ENCODE measurements around the gene PRKAG2.
"Not testable (repeated sequence)": the region's sequence is repeated elsewhere in the genome, so short reads cannot be mapped to it uniquely, and the experiment has no call there.

Gene PRKAG2

DNA sequence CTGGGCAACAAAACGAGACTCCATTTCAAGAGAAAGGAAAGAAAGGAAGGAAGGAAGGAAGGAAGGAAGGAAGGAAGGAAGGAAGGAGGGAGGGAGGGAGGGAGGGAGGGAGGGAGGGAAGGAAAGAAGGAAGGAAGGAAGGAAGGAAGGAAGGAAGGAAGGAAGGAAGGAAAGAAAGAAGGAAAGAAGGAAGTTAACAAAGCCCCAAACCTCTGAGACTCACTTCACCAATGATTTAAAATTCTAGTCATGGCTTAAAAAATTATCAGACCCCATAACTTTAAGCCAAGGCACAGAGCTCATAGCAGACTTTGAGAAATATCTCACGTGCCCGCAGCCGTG is 94.7 kb downstream of the PRKAG2 start:
- not testable (repeated sequence) for DNase-seq

DNA sequence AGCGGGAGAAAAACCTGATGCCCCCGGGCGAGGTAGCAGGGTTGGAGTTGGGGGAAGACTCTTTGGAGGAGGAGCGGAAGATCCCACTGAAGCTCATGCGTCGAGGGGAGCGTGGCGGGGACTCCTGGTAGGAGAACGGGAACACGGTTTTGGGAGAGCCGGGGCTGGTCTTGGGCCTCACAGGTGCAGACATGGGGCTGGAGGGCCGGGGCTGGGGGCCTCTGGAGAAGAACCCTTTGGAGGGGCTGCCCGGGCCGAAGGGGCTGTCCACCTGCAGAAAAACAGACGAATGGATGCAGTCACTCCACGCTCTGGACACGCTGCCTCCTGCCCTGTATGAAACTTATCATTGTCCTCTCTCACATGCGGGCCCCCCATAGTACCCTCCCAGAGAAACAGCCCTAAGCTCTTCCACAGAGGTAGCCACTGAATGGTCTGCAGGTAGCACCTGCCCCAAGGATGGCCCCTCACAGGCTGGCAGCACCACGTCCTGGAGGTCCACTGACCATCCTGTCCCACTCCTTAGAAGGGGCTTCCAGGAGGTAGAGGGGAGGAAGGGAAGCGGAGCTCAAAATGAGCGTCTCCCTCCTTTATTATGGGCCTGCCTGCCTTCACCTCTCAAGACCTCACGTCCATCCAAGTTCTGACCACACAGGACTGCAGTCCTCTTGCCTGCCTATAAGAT is 95.6 kb downstream of the PRKAG2 start:
- DNase-seq: no peak

DNA sequence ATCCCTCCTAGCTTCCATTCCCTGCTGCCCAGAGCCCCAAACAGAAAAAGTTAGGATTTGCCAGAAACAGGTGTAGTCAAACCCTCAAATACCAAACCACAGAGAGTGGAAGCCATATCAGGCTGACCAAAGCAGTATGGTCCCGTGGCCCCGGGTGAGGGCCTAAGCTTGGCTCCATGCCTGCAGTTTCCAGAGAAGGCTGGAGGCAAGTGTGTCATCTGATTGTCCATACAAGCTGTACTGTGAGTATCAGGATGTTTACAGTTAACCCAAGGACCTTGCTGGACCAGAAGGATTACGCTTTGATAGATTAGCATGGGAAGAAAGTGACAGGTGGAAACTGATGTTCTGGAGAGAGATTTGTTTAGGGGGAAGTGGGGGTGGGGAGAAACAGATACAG is 96.3 kb downstream of the PRKAG2 start:
- DNase-seq: no peak

DNA sequence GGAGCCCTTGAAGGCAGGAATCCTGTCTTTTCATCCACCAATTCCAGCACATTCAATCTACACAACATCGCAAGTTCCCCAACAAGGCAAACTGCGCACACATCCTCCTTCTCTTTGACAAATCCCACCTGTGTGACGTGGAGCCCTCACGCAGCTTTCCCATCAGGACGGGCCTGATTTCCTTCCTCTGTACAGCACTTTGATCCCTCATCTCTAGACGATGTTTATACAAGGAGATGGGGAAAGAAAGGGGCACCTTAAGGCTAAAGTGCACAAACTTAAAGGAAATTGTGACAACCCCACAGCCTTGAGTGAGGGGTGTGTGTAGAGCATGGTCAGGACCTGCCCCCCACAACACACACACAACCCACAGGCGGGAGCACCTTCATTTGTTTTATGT is 97.2 kb downstream of the PRKAG2 start:
- no peak for DNase-seq

DNA sequence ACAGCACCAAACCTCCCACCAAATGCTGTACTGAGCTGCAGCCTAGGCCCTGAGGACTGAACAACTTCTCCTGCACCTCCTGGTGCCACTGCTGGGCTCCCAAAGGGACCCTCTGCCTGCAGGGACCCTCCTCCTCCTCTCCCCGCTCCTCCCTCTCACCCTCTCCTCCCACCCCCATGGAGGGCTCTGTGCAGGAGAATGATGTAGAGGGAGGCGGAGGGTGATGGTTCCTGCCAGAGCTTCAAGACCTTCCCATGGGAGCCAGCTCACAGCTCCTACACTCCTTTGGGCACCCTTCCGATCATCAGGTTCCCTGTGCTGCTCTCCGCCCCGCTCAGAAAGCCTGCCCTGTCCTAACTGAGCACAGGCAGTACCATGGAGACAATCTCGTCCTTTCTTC is 97.7 kb downstream of the PRKAG2 start:
- no peak for DNase-seq

DNA sequence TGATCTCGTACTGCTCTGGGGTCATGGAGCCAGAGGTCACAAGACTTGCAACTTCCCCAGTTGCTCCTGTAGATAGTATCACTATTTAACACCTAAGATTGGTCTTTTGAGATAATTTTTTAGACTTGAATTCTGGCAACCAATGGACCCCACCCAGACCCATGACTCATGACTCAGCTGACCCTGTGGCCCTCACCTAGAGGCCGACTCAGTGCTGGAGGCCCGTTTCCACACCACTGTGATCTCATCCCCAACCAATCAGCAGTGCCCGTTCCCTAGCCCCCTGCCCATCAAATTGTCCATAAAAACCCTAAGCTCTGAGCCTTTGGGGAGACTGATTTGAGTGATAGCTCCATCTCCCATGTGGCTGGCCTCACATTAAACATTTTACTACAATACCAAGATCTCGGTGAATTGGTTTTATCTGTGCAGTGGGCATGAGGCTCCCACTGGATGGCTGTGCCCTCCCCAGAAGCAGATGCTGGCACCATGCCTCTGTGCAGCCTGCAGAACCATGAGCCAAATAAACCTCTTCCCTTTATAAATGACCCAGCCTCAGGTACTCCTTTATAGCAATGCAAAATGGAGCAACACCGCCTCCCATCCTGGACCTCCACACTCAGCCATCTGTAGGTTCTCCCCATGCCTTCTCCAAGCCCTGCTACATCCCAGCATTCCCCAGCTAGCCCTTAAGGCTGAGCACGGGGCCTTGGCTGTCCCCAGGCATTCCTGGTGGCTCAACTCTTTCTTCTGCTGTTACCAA is 98.8 kb downstream of the PRKAG2 start:
- no peak for DNase-seq

DNA sequence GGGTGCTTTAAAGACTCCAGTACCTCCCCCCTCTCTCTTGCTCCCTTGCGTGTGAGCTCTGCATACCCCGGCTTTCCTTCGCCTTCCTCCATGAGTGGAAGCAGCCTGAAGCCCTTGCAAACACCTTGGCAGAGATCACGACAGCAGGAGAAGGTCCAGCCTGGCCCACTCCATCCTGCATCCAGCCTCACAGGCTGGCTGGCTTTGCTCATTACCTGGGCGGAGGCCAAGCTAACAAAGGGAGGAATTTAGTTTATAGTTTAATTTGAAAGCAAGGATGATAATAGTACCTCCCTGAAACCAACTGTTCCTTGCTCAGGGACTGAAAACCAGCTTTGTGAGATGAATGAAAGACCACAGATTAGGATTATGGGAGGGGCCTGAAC is 99.4 kb downstream of the PRKAG2 start:
- DNase-seq: no peak

DNA sequence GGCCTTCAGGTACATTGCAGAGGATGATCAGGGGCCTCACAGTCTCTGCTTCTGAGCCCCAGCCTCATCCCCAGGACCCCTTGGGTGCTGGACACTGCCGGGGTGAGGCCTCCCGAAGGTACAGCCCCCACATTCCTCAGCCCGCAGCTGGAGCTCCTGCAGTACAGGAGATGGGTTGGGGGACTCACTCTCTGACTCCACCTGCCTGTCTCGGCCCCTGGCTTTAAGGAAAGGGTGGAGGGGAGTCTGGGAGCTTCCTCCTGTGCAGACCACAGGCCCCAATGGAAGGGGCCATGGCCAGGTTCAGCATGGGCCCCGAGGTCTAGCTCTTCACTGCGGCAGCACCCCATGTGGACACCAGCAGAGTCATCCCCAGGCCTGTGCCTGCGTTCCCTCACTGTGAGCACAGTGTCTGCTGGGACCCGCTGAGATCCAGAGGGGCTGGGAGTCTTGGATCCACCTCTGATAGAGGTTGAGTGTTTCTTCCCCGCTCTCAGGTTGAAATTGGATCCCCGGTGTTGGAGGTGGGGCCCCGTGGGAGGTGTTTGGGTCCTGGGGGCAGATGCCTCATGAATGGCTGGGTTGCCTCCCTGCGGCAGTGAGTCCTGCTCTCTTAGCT is 99.9 kb downstream of the PRKAG2 start:
- DNase-seq: no peak

DNA sequence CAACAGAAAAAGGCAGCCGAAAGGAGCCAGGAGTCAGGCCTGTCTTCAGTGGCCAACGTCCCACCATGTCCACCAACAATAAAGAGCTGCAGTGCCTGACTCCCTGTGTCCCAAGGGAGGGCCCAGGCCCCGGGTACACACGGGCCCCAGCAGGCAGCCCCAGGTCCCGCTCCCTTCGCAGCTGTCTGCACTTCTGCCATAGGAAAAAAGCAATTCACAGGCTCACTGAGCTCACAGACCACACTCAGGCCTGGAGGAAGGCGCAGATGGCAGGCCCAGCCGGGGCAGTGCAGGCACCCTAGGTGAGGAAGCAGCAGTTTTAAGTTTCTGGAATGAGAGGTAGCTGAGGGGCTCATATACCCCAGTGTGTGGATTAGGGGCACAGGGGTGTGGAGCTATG is 100.5 kb downstream of the PRKAG2 start:
- DNase-seq: no peak

DNA sequence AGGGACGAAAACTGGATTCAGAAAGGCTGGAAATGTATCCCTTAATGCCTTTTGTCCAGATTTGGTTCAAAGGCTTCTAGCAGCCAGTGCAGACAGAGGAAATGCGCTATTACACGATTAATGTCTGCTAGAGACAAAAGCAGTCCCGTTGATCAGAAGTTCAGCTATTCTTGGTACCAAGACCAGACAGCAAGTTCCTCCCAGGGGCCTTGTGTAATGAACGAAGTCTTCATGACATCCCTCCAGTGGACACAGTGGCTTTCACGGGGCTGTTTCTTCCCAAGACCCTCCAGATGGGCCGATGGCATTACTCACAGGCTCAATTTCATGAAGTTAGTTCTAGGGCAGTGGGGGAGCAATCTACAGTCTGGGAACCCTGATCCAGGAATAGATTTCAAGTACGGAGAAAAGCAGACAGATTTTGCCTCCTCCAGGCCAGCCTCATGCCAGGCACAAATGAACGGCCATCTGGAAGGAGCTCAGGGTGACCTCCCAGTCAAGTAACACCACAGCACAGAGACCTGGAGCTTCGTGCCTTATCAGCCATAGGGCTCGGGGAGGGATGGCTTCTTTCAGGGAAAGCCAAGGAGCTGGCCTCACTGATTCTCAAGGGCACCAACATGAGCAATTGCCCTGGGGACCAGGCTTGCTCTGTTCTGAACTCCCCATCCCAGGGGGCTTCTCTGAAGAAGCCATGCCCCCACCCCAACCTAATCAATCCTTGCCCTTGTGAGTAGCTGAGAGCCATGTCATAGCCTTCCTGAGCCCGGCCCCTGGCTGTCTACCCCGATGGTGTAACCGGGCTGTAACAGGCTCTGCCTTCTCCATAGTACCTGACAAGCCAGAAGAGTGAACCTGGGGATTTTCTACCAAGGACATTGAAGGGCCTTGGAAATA is 101.1 kb downstream of the PRKAG2 start:
- DNase-seq: no peak

DNA sequence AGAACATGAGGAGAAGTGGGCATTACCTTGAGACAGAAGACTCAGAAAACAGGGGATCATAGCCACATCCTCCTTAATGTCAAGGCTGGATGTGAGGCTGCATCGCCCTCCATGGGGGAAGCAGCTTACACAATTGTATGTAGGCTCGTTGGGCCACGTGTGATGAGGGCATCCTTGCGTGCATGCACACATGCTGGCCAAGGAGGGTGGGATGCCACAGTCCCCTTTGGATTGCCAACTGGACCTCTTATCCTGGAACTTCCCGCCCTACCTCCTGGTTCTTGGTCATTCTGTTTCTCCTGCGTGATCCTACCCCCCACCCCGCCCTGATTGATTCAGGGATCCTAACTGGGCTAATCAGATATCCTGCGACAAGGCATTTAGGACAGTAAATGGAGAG is 102.0 kb downstream of the PRKAG2 start:
- DNase-seq: no peak

DNA sequence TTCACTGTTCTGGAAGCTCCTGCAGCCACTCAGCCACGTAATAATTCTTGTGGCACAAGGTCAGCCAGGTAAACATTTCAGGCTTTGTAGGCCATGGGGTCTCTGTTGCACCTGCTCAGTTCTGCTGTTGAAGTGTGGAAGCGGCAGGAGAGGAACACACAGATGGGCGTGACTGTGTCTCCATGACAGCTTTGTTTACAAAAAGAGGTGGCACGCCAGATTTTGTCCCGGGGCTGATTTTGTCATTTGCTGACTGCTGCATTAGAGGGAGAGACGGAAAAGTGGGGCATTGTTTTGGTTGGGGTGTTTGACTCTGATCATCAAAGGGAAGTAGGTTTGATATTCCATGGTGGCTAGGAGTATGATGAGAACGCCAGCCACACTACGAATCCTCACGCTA is 103.1 kb downstream of the PRKAG2 start:
- DNase-seq: no peak

DNA sequence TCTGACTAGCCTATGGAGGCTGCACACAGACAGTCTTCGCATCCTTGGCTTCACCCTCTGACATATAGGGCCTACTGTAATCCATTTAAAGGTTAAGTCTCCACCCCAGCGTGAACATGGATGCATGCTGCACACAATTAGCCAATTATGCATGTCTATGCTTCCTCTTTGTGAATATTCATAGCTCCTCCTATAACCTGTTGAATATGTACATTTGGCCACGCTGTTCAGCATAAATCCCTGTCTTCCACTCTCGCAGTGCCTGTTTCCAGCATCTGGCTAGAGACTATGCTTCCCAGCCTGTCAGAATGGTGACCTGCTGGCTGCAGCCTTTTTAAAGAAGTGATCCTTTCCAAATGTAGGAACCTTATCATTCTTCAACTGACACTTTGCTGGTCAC is 106.7 kb downstream of the PRKAG2 start:
- no peak for DNase-seq

DNA sequence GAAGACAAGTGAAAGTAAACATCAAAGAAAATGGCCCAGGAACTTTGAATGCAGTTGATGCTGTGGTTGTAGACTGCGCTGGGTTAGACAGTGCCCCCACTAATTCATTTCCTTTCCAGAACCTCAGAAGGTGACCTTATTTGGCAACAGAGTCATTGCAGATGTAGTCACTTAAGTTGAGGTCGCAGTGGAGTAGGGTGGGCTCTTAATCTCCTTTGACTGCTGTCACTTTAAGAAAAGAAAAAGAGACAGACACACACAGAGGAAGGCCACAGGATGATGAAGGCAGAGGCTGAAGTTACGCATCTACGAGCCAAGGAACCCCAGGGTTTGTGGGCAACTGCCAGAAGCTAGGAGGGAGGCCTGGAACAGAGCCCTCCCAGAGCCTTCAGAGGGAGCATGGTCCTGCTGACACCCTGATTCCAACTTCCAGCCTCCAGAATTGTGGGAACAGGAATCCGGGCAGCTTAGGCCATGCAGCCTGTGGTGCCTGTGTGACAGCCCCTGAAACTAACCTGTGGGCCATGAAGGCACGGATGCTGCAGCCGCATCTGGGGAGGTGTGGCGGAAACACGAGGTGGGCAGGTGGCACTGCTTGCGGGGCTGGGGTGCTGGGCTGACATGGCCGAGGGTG is 107.6 kb downstream of the PRKAG2 start:
- no peak for DNase-seq

DNA sequence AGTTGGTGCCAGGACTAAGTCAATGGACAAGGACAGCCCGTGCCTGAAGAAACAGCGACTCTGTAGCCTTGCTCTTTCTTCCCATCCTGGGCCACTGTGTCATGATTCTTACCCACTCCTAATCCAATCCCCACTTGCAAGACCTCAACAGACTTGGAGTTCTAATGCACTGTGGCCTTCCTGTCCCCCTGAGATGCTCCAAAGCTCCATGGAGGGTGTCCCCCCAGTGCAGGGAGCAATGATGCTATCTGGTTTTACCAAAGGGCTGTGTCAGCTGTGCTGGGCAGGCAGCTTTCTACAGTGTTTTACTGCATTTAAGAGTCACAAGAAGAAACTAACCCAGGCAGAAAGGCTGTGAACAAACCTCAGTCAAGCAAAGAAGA is 108.1 kb downstream of the PRKAG2 start:
- no peak for DNase-seq

DNA sequence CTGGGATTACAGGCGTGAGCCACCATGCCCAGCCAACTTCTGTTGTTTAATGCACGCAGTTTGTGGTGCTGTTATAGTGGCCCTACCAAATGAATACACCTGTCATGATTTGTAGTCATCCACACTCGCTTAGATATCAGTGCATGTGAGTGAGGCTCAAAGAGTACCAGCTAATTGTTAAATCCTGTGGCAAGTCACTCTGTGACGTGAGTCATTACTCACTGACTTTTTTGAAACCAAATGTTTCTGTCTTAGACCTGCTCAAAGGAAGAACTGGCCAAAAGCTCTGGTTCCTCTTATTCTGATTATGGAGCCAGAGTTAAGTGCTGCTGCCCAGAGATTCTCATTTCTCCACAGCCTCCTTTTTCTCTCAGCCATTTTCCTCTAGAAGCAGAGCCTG is 109.4 kb downstream of the PRKAG2 start:
- DNase-seq: no peak

DNA sequence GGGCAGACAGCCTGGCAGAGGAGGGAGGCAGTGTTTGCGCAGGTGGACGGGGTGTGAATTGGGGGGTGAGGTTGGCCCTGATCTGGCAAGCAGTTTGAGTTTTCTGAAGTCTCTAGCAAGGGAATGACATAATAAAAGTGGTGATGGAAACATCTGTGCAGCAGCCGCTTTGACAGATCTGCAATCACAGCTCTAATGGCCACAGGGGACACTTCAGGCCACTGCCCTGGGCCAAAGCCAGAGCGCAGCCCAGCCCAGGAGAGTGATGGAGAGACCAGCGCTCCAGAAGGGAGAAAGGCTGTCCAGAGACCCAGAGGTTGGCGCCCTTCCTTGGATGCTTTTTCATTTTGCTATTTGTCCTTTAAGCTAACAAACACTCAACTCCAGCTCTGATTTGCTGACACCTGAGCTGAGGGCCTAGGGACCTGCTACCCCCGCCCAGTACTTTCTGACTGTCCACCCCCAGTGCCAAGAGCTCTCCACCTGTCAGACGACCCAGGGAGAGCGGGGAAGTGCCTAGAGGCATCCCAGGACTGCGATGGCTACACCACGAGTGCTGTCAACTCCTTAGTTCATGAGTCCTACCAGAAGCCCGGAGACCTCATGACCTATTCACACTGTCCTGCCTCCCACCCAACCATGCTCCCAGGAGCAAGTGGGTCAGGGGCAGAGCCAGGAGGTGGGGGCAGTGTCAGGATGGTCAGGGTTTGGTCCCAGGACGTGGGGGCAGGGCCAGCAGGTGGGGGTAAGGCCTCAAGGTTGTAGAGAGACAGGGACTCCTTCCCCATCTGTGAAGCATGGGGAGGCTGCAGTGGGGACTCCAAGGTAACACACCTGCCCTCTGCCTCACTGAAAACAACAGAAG is 112.6 kb downstream of the PRKAG2 start:
- DNase-seq: no peak

DNA sequence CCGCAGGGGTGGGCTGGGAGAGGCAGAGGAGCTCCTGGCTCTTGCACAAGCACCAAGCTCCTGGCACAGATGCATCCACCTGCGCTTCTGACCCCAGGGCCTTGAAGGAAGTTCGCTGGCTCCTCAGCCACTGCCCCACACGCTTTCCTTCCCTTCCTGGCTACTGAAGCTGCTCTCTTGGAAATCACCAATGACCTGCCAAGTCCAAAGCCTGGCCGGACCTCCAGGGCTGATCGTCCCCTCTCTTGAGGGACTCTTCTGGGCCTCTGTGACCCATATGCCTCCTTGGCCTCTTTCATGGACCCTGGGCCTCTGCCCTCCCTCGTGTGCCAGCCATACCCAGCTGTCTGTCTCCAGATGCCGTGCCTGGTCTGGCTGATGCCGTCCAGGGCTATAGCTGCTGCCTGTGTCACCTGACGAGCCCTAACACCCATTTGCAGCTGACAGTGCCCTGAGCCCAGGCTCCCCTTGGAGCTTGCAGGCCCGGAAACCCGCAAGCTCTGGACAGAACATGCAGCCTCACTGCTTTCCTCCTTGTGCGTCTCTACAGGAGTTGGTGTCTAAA is 113.4 kb downstream of the PRKAG2 start:
- no peak for DNase-seq

DNA sequence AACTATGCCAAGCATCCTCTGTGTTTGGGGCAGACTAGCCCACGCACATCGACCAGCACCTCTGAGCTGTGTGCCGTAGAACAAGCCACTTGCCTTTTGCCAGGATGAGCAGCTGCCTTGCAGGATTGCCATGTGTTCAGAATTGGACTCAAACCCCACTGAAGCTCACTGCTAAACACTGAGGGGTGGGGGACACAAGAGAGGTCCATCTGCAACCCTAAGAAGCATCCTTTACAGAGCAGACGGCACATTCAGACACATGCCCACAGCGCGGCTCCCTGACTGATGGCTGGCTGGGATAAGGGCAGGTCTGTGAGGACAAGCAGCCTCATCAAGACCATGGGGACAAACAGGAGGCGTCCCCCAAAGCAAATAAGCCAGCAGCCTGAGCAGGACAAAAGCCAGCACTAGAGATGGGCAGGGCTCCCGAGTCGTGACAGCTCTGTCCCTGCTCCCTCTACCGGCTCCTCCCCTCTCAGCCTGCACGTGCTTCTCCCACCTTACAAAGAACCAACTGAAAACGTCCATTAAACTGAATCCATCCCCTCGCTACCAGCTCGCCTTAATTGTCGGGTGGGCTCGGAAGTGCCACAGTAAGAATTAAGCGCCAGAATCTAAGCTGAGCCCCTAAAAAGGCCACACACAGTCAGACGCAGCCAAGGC is 114.2 kb downstream of the PRKAG2 start:
- no peak for DNase-seq

DNA sequence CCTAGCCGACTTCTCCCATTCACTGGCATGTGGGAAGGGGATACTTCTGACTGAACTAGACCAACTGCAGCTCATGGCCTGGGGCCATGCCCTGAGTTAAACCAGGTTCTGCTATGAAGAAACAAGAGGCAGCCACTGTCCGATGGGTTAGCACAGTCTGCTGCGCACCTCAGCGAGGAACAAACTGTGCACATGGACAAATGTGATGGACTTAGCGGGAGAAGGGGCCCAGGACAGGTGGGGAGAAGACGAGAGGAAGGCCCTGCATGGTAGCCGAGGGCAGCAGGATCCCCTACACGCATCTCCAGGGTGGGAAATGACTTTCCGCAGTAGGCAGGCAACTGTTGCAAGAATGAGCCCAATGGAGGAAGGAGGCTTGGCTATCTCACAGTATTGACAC is 115.0 kb downstream of the PRKAG2 start:
- DNase-seq: no peak

DNA sequence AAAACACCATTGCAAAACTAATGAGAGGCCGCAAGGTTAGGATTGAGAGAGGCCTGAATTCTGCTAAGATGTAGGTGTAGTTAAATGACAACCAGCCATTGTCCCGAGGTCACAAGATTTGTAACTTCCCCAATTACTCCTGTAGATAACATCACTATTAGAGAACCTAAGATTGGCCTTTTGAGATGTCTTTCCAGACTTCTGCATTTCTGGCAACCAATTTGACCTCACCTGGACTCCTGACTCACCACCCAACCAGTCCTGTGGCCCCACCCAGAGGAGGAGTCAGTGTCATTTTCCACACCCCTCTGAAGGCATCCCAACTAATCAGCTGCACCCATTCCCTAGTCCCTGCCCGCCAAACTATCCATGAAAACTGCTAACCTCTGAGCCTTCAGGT is 115.7 kb downstream of the PRKAG2 start:
- DNase-seq: no peak

All from activated CD4-positive, alpha-beta T cell treated with anti-CD3 and anti-CD28 coated beads for 1 hour (primary cell).